Glutamatergic neuron (in vitro differentiated cells): ENCODE data around the gene ITIH1. TPM values are rescaled to one million over a fixed set of nuclear protein-coding genes. Genes with fewer than 3 reads are reported as not detected.

ENCODE experiments used
- DNase-seq: peaks from one replicate; pipeline ENCODE4 v3.0.0; 2022
- H3K27ac Mint-ChIP-seq: one replicate; pipeline ENCODE4 v1.8.0; 2020; ENCODE audit warnings: mild to moderate bottlenecking, mixed read lengths, inconsistent platforms; ENCODE audit not compliant: unreplicated experiment
- H3K27me3 Mint-ChIP-seq: one replicate; pipeline ENCODE4 v1.8.0; 2020; ENCODE audit warnings: mild to moderate bottlenecking, moderate library complexity, mixed read lengths, inconsistent platforms; ENCODE audit not compliant: unreplicated experiment
- H3K36me3 Mint-ChIP-seq: one replicate; pipeline ENCODE4 v1.8.0; 2020; ENCODE audit warnings: mild to moderate bottlenecking, mixed read lengths, inconsistent platforms; ENCODE audit not compliant: unreplicated experiment
- H3K4me1 Mint-ChIP-seq: one replicate; pipeline ENCODE4 v1.8.0; 2020; ENCODE audit warnings: mild to moderate bottlenecking, low read depth, mixed read lengths, inconsistent platforms; ENCODE audit not compliant: unreplicated experiment
- H3K4me3 Mint-ChIP-seq: one replicate; pipeline ENCODE4 v1.8.0; 2020; ENCODE audit warnings: mild to moderate bottlenecking, mixed read lengths, inconsistent platforms; ENCODE audit not compliant: unreplicated experiment
- H3K9me3 Mint-ChIP-seq: one replicate; pipeline ENCODE4 v1.8.0; 2020; ENCODE audit warnings: mild to moderate bottlenecking, moderate library complexity, mixed read lengths, inconsistent platforms; ENCODE audit not compliant: unreplicated experiment
- total RNA-seq: library from RNA; stranded (reverse); fragmentation: NEBNext Ultra II Directional; extraction: Animal tissue kit (Norgen Biotek cat#: 25700); gene quantifications from one replicate; pipeline ENCODE4 v1.2.1, GENCODE V29; 2021; ENCODE audit not compliant: unreplicated experiment
- TF ChIP-seq, protein P1 (sequence below): fragments of 200-600 bp; sonication (generic); IDR thresholded peaks from one replicate; pipeline ENCODE4 v1.5.0; 2021; ENCODE audit not compliant: partially characterized antibody, unreplicated experiment

Gene ITIH1
- total RNA-seq, 1 donor from 2014 or later: not detected

- Mint-ChIP-seq H3K27me3 (peaks cover 4% of the 10 kb centered on the region), H3K36me3 (no peaks in the 10 kb centered on the region), H3K4me1 (peaks cover 13% of the 10 kb centered on the region), H3K4me3 (no peak overlapping the region), H3K9me3 (peaks cover 2% of the 10 kb centered on the region), H3K27ac (no peak overlapping the region)
- no peak for DNase-seq
- TF ChIP-seq, protein P1, sequence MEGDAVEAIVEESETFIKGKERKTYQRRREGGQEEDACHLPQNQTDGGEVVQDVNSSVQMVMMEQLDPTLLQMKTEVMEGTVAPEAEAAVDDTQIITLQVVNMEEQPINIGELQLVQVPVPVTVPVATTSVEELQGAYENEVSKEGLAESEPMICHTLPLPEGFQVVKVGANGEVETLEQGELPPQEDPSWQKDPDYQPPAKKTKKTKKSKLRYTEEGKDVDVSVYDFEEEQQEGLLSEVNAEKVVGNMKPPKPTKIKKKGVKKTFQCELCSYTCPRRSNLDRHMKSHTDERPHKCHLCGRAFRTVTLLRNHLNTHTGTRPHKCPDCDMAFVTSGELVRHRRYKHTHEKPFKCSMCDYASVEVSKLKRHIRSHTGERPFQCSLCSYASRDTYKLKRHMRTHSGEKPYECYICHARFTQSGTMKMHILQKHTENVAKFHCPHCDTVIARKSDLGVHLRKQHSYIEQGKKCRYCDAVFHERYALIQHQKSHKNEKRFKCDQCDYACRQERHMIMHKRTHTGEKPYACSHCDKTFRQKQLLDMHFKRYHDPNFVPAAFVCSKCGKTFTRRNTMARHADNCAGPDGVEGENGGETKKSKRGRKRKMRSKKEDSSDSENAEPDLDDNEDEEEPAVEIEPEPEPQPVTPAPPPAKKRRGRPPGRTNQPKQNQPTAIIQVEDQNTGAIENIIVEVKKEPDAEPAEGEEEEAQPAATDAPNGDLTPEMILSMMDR: no peak
These were observed 50.5 kb downstream of the ITIH1 start for GRCh38 chr3:52827866-52828376.

DNA sequence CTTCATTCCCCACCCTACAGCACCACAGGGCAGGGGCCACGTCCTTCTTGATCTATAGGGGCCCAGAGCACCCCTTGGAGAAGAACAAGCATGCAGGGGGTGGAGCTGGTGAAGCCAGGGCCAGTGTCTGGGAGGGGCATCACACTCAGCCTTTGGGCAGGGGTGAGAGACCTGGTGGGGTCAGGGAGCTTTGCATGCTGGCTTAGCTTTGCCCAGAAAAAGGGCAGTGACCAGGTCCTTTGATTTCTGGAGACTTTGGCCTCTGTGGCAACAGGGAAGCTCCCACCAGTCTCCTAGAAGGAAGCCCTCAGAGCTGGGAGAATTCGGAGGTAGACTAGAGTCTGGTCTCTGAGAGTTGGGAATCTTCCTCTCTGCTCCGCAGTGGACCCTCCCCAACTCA lies 52.1 kb downstream of the ITIH1 start:
- Mint-ChIP-seq H3K27me3 (peaks cover 4% of the 10 kb centered on the region), H3K27ac (no peak overlapping the region), H3K9me3 (peaks cover 5% of the 10 kb centered on the region), H3K36me3 (no peaks in the 10 kb centered on the region), H3K4me1 (peaks cover 16% of the 10 kb centered on the region), H3K4me3 (no peak overlapping the region)
- TF ChIP-seq, protein P1: no peak
- no peak for DNase-seq

DNA sequence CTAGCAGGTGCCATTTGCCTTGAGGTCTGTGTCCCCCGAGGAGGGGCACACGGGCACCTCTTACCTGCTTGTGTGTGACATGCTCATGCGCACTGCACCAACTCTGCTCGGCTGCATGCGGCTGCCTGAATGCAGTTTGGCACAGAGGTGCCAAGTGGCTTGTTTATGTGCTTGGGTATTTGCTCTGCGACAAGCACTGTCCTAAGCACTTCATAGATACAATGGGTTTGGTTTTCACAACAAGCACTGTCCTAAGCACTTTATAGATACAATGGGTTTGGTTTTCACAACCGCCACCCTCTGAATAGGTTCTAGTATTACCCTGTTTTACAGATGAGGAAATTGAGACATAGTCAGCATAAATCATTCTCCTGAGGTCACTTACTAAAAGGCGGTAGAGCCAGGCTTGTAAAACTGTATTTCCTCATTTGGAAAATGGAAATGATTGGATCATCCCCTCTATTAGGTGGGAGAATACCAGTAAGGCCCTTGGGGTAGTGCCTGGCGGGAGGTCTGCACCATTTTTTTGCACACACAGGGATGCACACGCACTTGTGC lies 52.6 kb downstream of the ITIH1 start:
- peaks cover 20% of the 10 kb centered on the region for H3K4me1 Mint-ChIP-seq
- no peak for DNase-seq
- H3K27me3 Mint-ChIP-seq: peaks cover 4% of the 10 kb centered on the region
- no peaks in the 10 kb centered on the region for H3K36me3 Mint-ChIP-seq
- H3K27ac Mint-ChIP-seq: no peak overlapping the region
- TF ChIP-seq, protein P1: no peak
- peaks cover 6% of the 10 kb centered on the region for H3K9me3 Mint-ChIP-seq
- no peak overlapping the region for H3K4me3 Mint-ChIP-seq

DNA sequence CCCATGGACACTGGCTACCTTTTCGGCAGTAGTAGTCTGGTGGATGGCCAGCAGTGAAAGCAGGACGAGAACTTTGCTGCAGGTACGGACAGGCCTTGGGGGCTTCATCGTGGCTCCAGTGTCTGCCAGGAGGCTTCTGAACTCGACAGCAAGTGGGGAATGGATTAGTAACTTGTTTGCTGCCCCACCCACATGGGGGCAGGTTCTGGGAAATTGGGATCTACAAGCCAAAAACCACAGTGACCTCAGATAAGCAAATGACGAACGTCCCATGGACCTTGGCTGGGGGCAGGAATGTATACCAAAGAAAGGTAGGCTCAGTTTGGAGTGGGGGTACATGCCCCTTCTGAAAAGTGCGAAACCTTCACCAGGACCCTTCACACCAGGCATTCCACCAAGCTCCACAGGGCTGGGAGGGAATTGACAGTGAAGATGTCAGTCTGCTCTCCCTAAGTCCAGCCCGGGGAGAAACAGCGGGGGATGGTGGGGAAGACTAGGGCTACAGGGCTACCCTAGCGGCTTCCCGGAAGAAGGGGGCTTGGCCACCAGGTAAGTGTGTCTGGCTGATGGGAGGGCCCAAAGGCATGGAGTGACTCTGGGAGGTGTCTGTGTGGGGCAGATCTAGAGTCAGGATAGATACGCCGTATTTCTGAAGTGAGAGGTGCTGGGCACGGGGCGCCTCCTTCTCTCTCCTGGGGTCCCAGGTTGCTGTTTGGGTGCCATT lies 53.3 kb downstream of the ITIH1 start, which contains the start of gene ITIH4:
TSS of gene ITIH4 (minus strand) at position 138 of the 724 bp plus-strand sequence. CDS start at position 108, 30 bp downstream.
- H3K27ac Mint-ChIP-seq: no peak within 1 kb of the TSS
- TF ChIP-seq, protein P1: no peak
- H3K27me3 Mint-ChIP-seq: peaks cover 10% of the 10 kb centered on the region
- no peak for DNase-seq
- H3K4me1 Mint-ChIP-seq: peaks cover 25% of the 10 kb centered on the region
- H3K4me3 Mint-ChIP-seq: no peak within 1 kb of the TSS
- H3K9me3 Mint-ChIP-seq: peaks cover 10% of the 10 kb centered on the region
- no peaks in the 10 kb centered on the region for H3K36me3 Mint-ChIP-seq
